GM23338 (cell line): ENCODE results near the gene THSD4. TPM values are rescaled to one million over a fixed set of nuclear protein-coding genes. Genes with fewer than 3 reads are reported as not detected.

Source experiments
- ATAC-seq: fragments of 200-7000 bp; cut with Tn5 transposase; 3 replicates; pipeline ENCODE4 v1.9.1; 2020
- DNase-seq: peaks from one replicate; pipeline ENCODE4 v3.0.0-alpha.2; 2015; ENCODE audit warnings: low spot score
- H2AFZ ChIP-seq: fragments of 200-600 bp; sonication (generic); 2 replicates; pipeline ENCODE4 v1.8.0; 2016; ENCODE audit warnings: antibody characterized with exemption, mild to moderate bottlenecking, moderate library complexity
- H3F3A ChIP-seq: fragments of 200-600 bp; sonication (generic); replicated peaks from 2 replicates; pipeline ENCODE4 v1.8.0; 2017; ENCODE audit warnings: antibody characterized with exemption, mixed run types, low read depth
- H3K27ac ChIP-seq: fragments of 200-600 bp; sonication (generic); 2 replicates; pipeline ENCODE4 v1.6.1; 2016; ENCODE audit warnings: low read depth
- H3K27me3 ChIP-seq: fragments of 200-600 bp; sonication (generic); 2 replicates; pipeline ENCODE4 v1.8.0; 2016; ENCODE audit warnings: mild to moderate bottlenecking, mixed run types, moderate library complexity; ENCODE audit not compliant: insufficient read depth
- H3K36me3 ChIP-seq: fragments of 200-600 bp; sonication (generic); 2 replicates; pipeline ENCODE4 v1.8.0; 2016; ENCODE audit warnings: mild to moderate bottlenecking; ENCODE audit not compliant: insufficient read depth
- H3K4me1 ChIP-seq: fragments of 200-600 bp; sonication (generic); 2 replicates; pipeline ENCODE4 v1.8.0; 2016; ENCODE audit warnings: mild to moderate bottlenecking, moderate library complexity; ENCODE audit not compliant: insufficient read depth
- H3K4me2 ChIP-seq: fragments of 200-600 bp; sonication (generic); 2 replicates; pipeline ENCODE4 v1.7.1; 2017; ENCODE audit warnings: mixed run types
- H3K4me3 ChIP-seq: fragments of 200-600 bp; sonication (generic); 2 replicates; pipeline ENCODE4 v1.6.1; 2016; ENCODE audit warnings: mixed run types
- H3K79me2 ChIP-seq: fragments of 200-600 bp; sonication (generic); replicated peaks from 2 replicates; pipeline ENCODE4 v1.8.0; 2017; ENCODE audit warnings: mild to moderate bottlenecking; ENCODE audit not compliant: insufficient read depth
- H3K9me2 ChIP-seq: fragments of 200-600 bp; sonication (generic); 2 replicates; pipeline ENCODE4 v1.8.0; 2017; ENCODE audit not compliant: insufficient read depth
- H4K20me1 ChIP-seq: fragments of 200-600 bp; sonication (generic); replicated peaks from 2 replicates; pipeline ENCODE4 v1.8.0; 2017; ENCODE audit warnings: mild to moderate bottlenecking; ENCODE audit not compliant: insufficient read depth
- H3K27ac Mint-ChIP-seq: 2 replicates; pipeline ENCODE4 v1.8.0; 2020; ENCODE audit warnings: inconsistent platforms, mild to moderate bottlenecking, moderate library complexity, mixed read lengths
- H3K27me3 Mint-ChIP-seq: 3 replicates; pipeline ENCODE4 v1.8.0; 2022; ENCODE audit warnings: low read depth, mild to moderate bottlenecking, moderate library complexity, mixed read lengths, inconsistent platforms; ENCODE audit not compliant: insufficient read depth, poor library complexity
- H3K36me3 Mint-ChIP-seq: 3 replicates; pipeline ENCODE4 v1.8.0; 2021; ENCODE audit warnings: low read depth, mild to moderate bottlenecking, inconsistent platforms, moderate library complexity, mixed read lengths
- H3K4me1 Mint-ChIP-seq: 3 replicates; pipeline ENCODE4 v1.8.0; 2020; ENCODE audit warnings: mild to moderate bottlenecking, inconsistent platforms, mixed read lengths
- H3K4me3 Mint-ChIP-seq: 3 replicates; pipeline ENCODE4 v1.8.0; 2021; ENCODE audit warnings: moderate library complexity, mild to moderate bottlenecking, inconsistent platforms, mixed read lengths
- H3K9me3 Mint-ChIP-seq: 3 replicates; pipeline ENCODE4 v1.8.0; 2020; ENCODE audit warnings: moderate library complexity, mild to moderate bottlenecking, inconsistent platforms, mixed read lengths
- CREB1 ChIP-seq: fragments of 250-450 bp; sonication (Bioruptor Pico); IDR thresholded peaks from 2 replicates; pipeline ENCODE4 v1.5.0; 2020; ENCODE audit warnings: low read depth, mild to moderate bottlenecking, moderate library complexity
- CTCF ChIP-seq, 2 experiments: fragments of 200-600 bp in 1 of 2; sonication (generic) in 1 of 2; conservative IDR thresholded peaks; 2 replicates each; pipeline versions ENCODE4 v1.5.1 to v1.6.1; 2016 to 2017; ENCODE audit warnings: antibody characterized with exemption in 2 of 2, low read depth in 2 of 2, mild to moderate bottlenecking in 2 of 2, moderate library complexity in 1 of 2
- ETS1 ChIP-seq: IDR thresholded peaks from 2 replicates; pipeline ENCODE4 v1.6.1; 2016; ENCODE audit warnings: antibody characterized with exemption
- EZH2 ChIP-seq: fragments of 200-600 bp; sonication (generic); IDR thresholded peaks from one replicate; pipeline ENCODE4 v1.8.0; 2017; ENCODE audit warnings: antibody characterized with exemption, mild to moderate bottlenecking, low read depth; ENCODE audit not compliant: unreplicated experiment
- EZH2phosphoT487 ChIP-seq: fragments of 200-600 bp; sonication (generic); IDR thresholded peaks from one replicate; pipeline ENCODE4 v1.8.1; 2018; ENCODE audit warnings: antibody characterized with exemption; ENCODE audit not compliant: unreplicated experiment
- JUNB ChIP-seq: IDR thresholded peaks from one replicate; pipeline ENCODE4 v1.6.1; 2016; ENCODE audit warnings: antibody characterized with exemption; ENCODE audit not compliant: unreplicated experiment
- NANOG ChIP-seq: IDR thresholded peaks from 2 replicates; pipeline ENCODE4 v1.6.1; 2016; ENCODE audit warnings: antibody characterized with exemption, borderline replicate concordance
- POLR2AphosphoS5 ChIP-seq: IDR thresholded peaks from 2 replicates; pipeline ENCODE4 v1.6.1; 2016; ENCODE audit warnings: antibody characterized with exemption, low read depth
- REST ChIP-seq: IDR thresholded peaks from one replicate; pipeline ENCODE4 v1.6.1; 2018; ENCODE audit warnings: antibody characterized with exemption; ENCODE audit not compliant: unreplicated experiment
- STAT1 ChIP-seq: IDR thresholded peaks from one replicate; pipeline ENCODE4 v1.6.1; 2016; ENCODE audit warnings: antibody characterized with exemption; ENCODE audit not compliant: unreplicated experiment
- ZNF114 ChIP-seq: fragments of 250-450 bp; sonication (Bioruptor Pico); IDR thresholded peaks from 2 replicates; pipeline ENCODE4 v1.5.0; 2020; ENCODE audit warnings: mild to moderate bottlenecking, moderate library complexity
- ZNF331 ChIP-seq: fragments of 250-450 bp; sonication (Bioruptor Pico); IDR thresholded peaks from 2 replicates; pipeline ENCODE4 v1.5.0; 2020; ENCODE audit warnings: low read depth, mild to moderate bottlenecking, moderate library complexity
- ZNF462 ChIP-seq: fragments of 250-450 bp; sonication (Bioruptor Pico); IDR thresholded peaks from 2 replicates; pipeline ENCODE4 v1.5.0; 2020; ENCODE audit warnings: mild to moderate bottlenecking, moderate library complexity
- polyA plus RNA-seq: library from polyadenylated mRNA; unstranded; fragments of >200 nt; fragmentation: Nextera tagmentation; extraction: Ambion mirVana; gene quantifications from 2 replicates; pipeline ENCODE4 v1.2.1, GENCODE V29; 2016
- total RNA-seq: library from RNA; depleted of rRNA; stranded (reverse); fragments of >200 nt; shearing (Covaris generic); gene quantifications from 2 replicates; pipeline ENCODE4 v1.2.3, GENCODE V29; 2014

Gene THSD4
- total and polyA plus RNA-seq, 2 experiments from 2014 or later = 2.0 to 7.4 TPM

GRCh38 chr15:71658036-71658435 is 542.8 kb downstream of the THSD4 start:
- Mint-ChIP-seq H3K36me3 (no peaks in the 10 kb centered on the region), H3K9me3 (no peaks in the 10 kb centered on the region), H3K27ac (no peak overlapping the region), H3K4me3 (no peak overlapping the region), H3K4me1 (peaks cover 13% of the 10 kb centered on the region; the same call in 2 of the 3 replicates), H3K27me3 (no peaks in the 10 kb centered on the region)
- H2AFZ ChIP-seq = no peak overlapping the region
- ATAC-seq (no peak), DNase-seq (no peak)
- no peak overlapping the region for H3K4me3 ChIP-seq
- H3K27me3 ChIP-seq = no peaks in the 10 kb centered on the region
- 0 out of 2 replicates have a peak, but pooled peaks cover 3% of the 10 kb centered on the region for H3K9me2 ChIP-seq
- TF ChIP-seq ZNF114 (CRISPR knock-in tag) (no peak), NANOG (no peak), ZNF331 (CRISPR knock-in tag) (no peak), EZH2 (no peak), REST (no peak), CTCF (conservative IDR thresholded peaks at IDR 0.05; ENCODE audit: low read depth in 2 of 2) (no peak), ZNF462 (CRISPR knock-in tag) (no peak), POLR2AphosphoS5 (no peak), EZH2phosphoT487 (no peak), ETS1 (no peak), CREB1 (CRISPR knock-in tag) (no peak), JUNB (no peak), STAT1 (no peak)
- no peak overlapping the region for H3K4me2 ChIP-seq
- no peaks in the 10 kb centered on the region for H3K4me1 ChIP-seq
- no peaks in the 10 kb centered on the region for H3K79me2 ChIP-seq
- no peak overlapping the region for H3K27ac ChIP-seq
- no peaks in the 10 kb centered on the region for H3K36me3 ChIP-seq
- H3F3A ChIP-seq = no peaks in the 10 kb centered on the region
- H4K20me1 ChIP-seq = no peaks in the 10 kb centered on the region
